ENCODE data around the gene RPL36A. TPM values are rescaled to one million over a fixed set of nuclear protein-coding genes. Genes with fewer than 3 reads are reported as not detected.

RPL36A gene
- total and polyA plus RNA-seq, 2 of the 13 experiments (the other 11 are each of a cell fraction or from before 2014, with no cell fraction given) = 1,152 to 1,716 TPM

DNA sequence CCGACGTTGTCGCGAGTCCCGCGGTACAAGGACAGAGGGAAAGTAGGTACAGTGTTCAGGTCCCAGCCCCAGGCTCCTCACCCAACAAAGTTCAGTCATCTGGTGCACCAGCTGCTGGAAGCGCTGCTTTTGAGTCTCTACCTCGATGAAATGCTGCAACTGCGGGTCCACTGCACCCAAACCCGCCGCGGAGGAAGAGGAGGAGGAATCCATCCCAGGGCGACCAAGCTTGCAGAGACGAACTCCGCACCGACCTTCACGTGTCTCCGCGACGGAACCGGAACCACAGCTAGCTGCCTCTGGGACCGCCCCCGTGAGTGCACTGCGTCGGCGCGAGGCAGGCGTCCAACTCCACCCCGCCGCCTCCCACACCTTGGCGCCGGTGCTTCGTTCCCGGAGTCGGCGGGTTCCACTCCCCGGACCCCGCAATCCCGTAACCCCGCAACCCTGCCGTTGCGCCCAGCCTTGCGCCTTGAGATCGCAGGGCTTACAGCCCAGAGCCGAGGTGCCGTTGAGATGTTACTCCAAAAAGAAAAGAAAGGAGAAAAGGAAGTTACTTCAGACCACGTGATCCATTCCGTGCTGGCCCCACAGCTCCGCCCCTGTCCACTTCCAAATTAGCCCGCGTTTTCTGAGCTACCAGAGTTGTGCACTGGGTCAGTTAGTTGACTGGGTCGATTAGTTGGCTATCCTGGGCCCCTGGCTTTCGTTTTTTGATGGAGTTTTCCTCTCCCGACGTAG is 42.2 kb upstream of the RPL36A start, which contains the start of gene TIMM8A (continued):
- TF ChIP-seq, protein P1, sequence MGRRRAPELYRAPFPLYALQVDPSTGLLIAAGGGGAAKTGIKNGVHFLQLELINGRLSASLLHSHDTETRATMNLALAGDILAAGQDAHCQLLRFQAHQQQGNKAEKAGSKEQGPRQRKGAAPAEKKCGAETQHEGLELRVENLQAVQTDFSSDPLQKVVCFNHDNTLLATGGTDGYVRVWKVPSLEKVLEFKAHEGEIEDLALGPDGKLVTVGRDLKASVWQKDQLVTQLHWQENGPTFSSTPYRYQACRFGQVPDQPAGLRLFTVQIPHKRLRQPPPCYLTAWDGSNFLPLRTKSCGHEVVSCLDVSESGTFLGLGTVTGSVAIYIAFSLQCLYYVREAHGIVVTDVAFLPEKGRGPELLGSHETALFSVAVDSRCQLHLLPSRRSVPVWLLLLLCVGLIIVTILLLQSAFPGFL (CRISPR knock-in tag; IDR thresholded peaks at IDR 0.05) = no peak
- no peak for TF ChIP-seq RARA (CRISPR knock-in tag; IDR thresholded peaks at IDR 0.05)
- no peak for TF ChIP-seq ZNF83 (CRISPR knock-in tag; IDR thresholded peaks at IDR 0.05; ENCODE audit: borderline replicate concordance)
- TF ChIP-seq MEF2D (CRISPR knock-in tag; IDR thresholded peaks at IDR 0.05) = no peak
- no peak for TF ChIP-seq PLRG1 (conservative IDR thresholded peaks at IDR 0.05)
- TF ChIP-seq NCOA5 (CRISPR knock-in tag; IDR thresholded peaks at IDR 0.05) = no peak
- no peak for TF ChIP-seq TBX2 (CRISPR knock-in tag; IDR thresholded peaks at IDR 0.05; ENCODE audit: borderline replicate concordance)
- no peak for TF ChIP-seq SNAI1 (CRISPR knock-in tag; IDR thresholded peaks at IDR 0.05; ENCODE audit: borderline replicate concordance)
- TF ChIP-seq ZNF430 (CRISPR knock-in tag; IDR thresholded peaks at IDR 0.05) = no peak
- no peak for TF ChIP-seq RBM22 (optimal IDR thresholded peaks at IDR 0.05; ENCODE audit: low read length)
- no peak for TF ChIP-seq KLF16 (CRISPR knock-in tag; IDR thresholded peaks at IDR 0.05)
- TF ChIP-seq SMAD3 (CRISPR knock-in tag; IDR thresholded peaks at IDR 0.05) = no peak
- TF ChIP-seq HCFC1 (IDR thresholded peaks at IDR 0.05; ENCODE audit: low read depth, low read length) = no peak
- TF ChIP-seq ZNF263 (CRISPR knock-in tag; IDR thresholded peaks at IDR 0.05) = no peak
- TF ChIP-seq ZMYM4 (CRISPR knock-in tag; IDR thresholded peaks at IDR 0.05) = peak; percentile 63; the same call in 1 of the 2 replicates
- TF ChIP-seq ZNF841 (CRISPR knock-in tag; IDR thresholded peaks at IDR 0.05; ENCODE audit: borderline replicate concordance) = no peak
- no peak for TF ChIP-seq ZNF724P (CRISPR knock-in tag; IDR thresholded peaks at IDR 0.05; ENCODE audit: borderline replicate concordance)
- TF ChIP-seq SKI (IDR thresholded peaks at IDR 0.05; ENCODE audit: partially characterized antibody) = no peak
- no peak for TF ChIP-seq MAFG (CRISPR knock-in tag; IDR thresholded peaks at IDR 0.05)
